Breast epithelium (tissue), 3 donors: ENCODE measurements around the gene VTI1B.

Experiments
- CTCF ChIP-seq, 3 donors: fragments of 450-650 bp; IDR thresholded peaks; one replicate each; pipeline ENCODE4 v1.5.1; 2016 to 2017; ENCODE audit warnings: antibody characterized with exemption in 3 of 3, mild to moderate bottlenecking in 3 of 3, moderate library complexity in 3 of 3
- POLR2AphosphoS5 ChIP-seq, 3 donors: sonication (generic); formaldehyde crosslinking; IDR thresholded peaks; one replicate each; pipeline ENCODE4 v1.6.1; 2017; ENCODE audit warnings: antibody characterized with exemption in 3 of 3

- no peak for TF ChIP-seq CTCF (IDR thresholded peaks at IDR 0.05)
- no peak for TF ChIP-seq POLR2AphosphoS5 (IDR thresholded peaks at IDR 0.05)
Observed at GRCh38 chr14:67690011-67690410, 15.6 kb upstream of the VTI1B start.
